Right hindlimb (tissue), 1 donor: ENCODE measurements around the gene RAPSN.

Experiments used
- DNase-seq: peaks from one replicate; pipeline ENCODE4 v3.0.0-alpha.2; 2018

The RAPSN gene

GRCh38 chr11:47431356-47432083, 17.4 kb downstream of the RAPSN start:
- DNase-seq: no peak

GRCh38 chr11:47430524-47430923, 18.4 kb downstream of the RAPSN start:
- no peak for DNase-seq

GRCh38 chr11:47426062-47426956, 22.6 kb downstream of the RAPSN start, which contains the start of gene PSMC3:
Gene PSMC3 (minus strand): TSS chr11:47426439. CDS start chr11:47426279, 160 bp downstream.
- DNase-seq: peak; percentile 99

- DNase-seq: no peak
Measured at GRCh38 chr11:47425611-47426010, 23.3 kb downstream of the RAPSN start.

- no peak for DNase-seq
Measured at GRCh38 chr11:47418454-47419259, 30.3 kb downstream of the RAPSN start.

- no peak for DNase-seq
Measured at GRCh38 chr11:47417712-47418111, 31.2 kb downstream of the RAPSN start.

- peak; percentile 93 for DNase-seq
Measured at GRCh38 chr11:47415949-47416472, 32.9 kb downstream of the RAPSN start.

- no peak for DNase-seq
Measured at GRCh38 chr11:47415091-47415854, 33.7 kb downstream of the RAPSN start.

GRCh38 chr11:47414685-47415070, 34.3 kb downstream of the RAPSN start:
- DNase-seq: peak; percentile 33

GRCh38 chr11:47413908-47414684, 34.8 kb downstream of the RAPSN start:
- DNase-seq: peak; percentile 51

- DNase-seq: peak; percentile 13
Measured at GRCh38 chr11:47413351-47413750, 35.6 kb downstream of the RAPSN start.

GRCh38 chr11:47411884-47412746, 36.8 kb downstream of the RAPSN start:
- peak; percentile 64 for DNase-seq

GRCh38 chr11:47410370-47411264, 38.3 kb downstream of the RAPSN start:
- DNase-seq: peak; percentile 16

GRCh38 chr11:47409440-47410369, 39.2 kb downstream of the RAPSN start:
- DNase-seq: peak; percentile 29

- peak; percentile 50 for DNase-seq
Measured at GRCh38 chr11:47408598-47409439, 40.1 kb downstream of the RAPSN start.

- DNase-seq: peak; percentile 97
Measured at GRCh38 chr11:47407746-47408590, 41.0 kb downstream of the RAPSN start, which contains the start of gene SLC39A13. Gene SLC39A13 (plus strand): TSS chr11:47408590. CDS start chr11:47410095, 1,505 bp downstream.
